GM19467 (cell line): ENCODE measurements around the gene UBE2S.
A peak's percentile ranks its signal among the peaks of the same experiment; 100 is the strongest.
"Not testable (repeated sequence)": the region's sequence is repeated elsewhere in the genome, so short reads cannot be mapped to it uniquely, and the experiment has no call there.

Source experiments
- ATAC-seq: cut with Tn5 transposase; IDR thresholded peaks from one replicate; pipeline ENCODE4 v1.9.1; 2021; ENCODE audit warnings: mild to moderate bottlenecking, moderate library complexity; ENCODE audit not compliant: unreplicated experiment

Gene UBE2S

GRCh38 chr19:55406826-55407549, 600 bp downstream of the UBE2S start:
- no peak for ATAC-seq

DNA sequence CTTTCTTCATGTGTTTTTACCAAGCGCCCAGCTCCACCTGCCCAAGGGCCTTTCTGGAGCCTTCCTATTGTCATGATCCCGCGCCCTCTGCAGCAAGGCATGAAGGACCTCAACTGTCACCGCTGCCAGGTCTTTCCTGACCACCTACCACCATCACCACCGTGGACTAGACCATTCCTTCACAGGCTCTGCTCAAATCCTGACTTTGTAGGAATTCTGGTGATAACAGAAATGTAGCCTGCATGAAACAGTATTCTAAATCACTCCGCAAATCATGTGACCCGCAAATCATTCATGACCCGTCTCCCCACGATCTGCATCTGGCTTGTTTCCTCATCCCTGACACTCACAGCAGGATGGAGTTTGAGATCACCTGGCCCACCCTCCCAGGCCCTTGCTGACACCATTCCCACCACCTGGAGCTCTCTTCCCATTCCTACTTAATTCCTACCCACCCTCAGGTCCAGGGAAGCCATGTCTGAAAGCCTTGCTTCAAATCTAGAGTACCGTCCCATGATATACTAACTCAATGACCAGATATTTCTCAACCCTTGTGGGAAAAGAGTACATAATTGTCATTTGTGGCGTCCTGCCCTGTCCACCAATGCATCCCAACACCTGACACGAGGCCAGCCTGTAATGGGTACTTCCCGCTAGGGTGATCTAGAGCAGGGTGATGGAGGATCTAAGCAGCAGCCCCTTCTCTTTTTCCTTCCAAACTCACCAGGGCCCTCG, 1.3 kb downstream of the UBE2S start:
- no peak for ATAC-seq

DNA sequence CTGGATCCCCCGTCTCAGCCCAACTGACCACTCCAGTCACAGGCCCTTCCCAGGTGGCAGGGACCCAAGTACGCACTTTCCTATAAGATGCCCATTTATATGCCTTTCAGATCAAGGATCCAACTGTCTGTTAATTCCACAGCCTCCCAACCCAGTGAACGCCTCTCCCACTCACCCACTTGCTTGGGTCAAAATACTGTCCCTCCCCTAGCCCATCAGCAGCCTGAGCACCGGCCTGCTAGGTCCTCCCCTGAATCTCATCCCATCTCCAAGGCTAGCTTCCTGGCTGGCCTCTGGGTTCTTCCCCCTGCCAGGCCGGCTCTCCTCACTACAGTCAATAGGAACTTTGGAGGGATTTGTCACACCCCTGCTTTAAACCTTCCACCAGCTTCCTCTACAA, 1.9 kb downstream of the UBE2S start:
- ATAC-seq: no peak

DNA sequence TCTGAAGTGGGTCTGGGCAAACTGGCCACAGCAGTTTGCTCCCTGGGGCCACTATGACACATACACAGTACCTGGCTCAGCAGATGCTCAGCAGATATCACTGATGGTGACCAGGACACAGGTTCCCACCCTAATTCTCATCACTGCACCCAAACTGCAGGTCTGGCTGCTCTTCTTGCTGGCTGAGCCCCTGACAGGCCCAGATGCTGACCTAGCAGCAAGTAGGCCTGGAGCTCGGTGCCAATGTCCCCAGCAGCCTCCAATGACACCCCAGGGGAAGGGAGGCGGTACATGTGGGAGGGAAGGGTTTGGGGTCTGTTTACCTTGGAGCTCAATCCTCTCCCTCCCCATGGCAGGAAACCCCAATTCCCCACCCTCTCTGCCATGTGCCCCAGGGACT, 5.1 kb downstream of the UBE2S start:
- ATAC-seq: no peak

DNA sequence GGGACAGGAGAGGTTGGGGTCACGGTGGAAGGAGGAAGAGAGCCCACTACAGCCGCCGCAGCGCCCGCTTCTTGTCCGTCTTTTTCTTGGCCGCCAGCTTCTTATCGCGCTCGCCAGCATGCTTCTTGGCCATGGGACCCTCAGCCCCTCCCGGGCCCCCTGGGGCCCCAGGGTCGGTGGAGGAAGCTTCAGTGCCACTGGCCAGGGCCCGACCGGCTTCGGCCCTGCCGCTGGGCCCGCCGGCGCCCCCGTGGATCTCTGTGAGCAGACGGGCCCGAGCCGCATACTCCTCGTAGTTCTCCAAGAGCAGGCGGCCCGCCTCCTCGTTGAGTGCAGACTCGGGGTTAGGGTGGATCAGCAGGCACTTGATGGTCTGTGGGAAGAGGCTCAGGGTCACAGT, 6.2 kb downstream of the UBE2S start:
- ATAC-seq: not testable (repeated sequence)

DNA sequence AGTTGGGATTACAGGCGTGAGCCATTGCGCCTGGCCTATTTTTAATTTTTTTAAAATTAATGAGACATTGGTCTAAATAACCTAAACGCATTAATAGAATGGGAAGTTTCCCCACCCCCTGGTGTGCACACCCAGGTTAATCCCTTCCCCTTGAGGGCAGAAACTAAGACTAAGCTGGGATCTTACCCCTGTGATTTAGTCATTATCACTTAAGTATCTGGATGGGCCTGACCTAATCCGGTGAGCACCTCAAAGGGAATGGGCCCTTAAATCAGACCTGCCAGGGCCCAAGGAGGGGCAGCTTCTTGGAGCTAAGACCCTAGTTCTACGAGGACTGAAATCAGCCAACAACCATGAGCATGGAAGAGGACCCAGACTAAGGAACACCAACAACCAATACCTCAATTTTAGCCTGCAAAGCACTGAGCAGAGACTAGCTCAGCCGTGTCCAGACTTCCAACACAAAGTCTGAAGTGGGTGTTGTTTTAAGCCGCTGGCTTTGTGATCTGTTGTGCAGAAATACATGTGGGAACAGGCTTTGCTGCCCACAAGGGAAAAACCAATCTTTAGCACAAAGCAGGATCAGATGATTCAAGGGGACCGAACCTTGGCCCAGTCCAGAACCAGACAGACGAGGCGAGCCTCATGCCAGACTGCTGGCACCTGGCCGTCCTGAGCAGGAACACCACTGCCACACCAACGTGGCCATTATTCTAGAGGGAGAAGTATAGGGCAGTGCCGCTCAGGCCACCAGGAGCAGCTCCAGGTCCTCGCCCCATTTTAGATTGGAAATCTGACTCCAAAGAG, 7.1 kb downstream of the UBE2S start:
- ATAC-seq: no peak

DNA sequence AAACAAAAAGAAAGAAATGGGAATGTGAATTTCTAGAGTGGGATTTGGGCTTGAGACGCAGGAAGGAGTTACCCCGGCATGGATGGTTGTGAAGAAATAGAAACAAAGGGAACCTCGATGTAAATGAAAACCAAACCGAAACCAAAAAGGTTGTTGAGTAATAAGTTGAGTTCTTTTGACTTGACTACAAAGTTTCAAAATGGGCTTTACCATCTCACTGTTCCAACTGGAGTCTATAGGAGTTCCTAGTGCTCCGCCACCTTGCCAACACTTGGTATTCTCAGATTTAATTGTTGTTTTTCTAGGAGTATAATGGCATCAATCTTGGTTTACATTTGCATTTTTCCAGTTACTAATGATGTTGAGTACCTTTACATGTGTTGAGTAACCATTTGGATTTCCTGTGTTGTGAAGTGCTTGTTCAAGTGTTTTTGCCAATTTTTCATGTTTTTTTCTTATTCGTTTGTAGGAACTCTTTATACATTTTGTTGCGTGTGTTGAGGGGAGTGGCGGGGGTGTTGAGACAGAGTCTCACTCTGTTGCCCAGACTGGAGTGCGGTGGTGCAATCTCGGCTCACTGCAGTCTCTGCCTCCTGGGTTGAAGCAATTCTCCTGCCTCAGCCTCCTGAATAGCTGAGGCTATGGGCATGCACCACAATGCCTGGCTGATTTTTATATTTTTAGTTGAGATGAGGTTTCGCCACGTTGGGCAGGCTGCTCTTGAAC, 9.2 kb downstream of the UBE2S start:
- ATAC-seq: no peak

DNA sequence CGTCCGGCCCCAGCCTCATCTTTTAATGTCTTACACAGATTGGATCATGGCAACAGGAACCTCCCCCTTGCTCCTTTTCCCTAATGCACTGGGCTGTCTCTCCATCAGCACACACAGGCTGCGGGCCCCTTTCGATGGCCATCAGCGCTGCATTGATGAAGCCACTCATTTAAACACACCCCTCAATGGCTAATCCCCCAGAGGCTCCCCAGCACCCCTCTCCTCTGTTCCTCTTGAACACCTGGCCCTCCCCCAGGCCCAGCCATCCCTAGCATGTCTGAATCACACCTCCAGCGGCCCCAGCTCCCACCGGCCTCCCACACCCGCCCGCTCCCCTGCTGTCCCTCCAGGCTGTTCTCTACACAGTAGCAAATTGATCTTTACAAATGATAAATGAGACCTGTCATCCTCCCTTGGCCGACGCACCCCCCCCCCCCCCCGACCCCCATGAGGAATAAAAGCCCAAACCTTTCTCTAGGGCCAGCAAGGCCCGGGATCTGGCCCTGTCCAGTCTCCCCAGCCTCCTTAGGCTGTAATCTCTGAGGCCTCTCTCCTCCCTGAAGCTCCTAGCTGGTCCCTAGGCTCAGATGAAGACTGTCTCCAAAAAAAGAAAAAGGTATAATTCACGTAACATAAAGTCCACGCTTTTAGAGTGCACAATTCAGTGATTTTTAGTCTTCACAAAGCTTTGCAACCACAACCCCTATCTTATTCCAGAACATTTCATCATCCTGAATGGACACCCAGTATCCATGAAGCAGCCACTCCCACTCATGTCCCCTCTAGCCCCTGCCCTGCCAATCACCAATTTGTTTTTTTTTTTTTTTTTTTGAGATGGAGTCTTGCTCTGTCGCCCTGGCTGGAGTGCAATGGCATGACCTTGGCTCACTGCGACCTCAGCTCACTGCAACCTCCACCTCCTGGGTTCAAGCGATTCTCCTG, 14.5 kb downstream of the UBE2S start:
- ATAC-seq: no peak

- ATAC-seq: no peak
These were observed 15.6 kb downstream of the UBE2S start for GRCh38 chr19:55391702-55392615.

DNA sequence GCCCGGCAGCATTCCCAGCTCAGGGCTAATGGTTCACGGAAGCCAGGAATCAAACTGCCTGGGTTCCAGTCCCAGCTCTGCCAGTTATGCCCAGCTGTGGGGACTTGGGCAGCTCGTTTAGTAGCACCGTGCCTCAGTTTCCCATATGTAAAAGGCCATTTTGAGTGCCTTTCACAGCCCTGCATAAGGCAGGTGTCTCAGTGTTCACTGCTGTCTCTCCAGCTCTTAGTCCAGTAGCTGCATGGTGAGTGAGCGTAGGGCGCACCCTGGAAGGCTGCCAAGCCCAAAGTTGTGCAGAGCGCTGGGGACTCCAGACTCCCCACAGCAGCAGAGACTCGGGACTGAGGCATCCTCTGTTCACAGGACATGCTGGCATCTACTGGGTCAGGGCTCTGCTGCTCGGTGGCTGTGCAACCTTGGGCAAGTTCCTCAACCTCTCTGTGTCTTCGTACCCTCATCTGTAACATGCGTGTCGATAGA, 16.4 kb downstream of the UBE2S start:
- no peak for ATAC-seq

DNA sequence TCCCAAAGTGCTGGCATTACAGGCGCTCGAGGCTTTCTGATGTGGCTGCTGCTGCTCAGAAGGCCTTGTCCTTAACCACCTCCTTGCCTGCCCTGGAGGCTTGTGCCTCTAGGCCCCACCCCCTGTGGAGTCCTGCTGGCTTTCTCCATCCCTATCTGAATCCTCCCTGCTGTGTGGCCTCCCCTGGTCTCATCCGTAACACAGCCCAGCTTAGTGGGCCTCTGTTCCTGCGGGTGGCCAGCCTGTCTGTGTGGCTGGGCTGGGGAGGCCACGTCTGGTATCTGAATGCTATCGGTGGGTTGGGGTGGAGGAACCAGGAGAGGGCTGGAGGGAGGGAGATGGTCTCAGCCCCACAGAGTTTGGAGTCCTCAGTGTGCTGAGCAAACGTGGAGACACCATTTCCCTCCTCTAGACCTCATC, 17.1 kb downstream of the UBE2S start:
- ATAC-seq: no peak

DNA sequence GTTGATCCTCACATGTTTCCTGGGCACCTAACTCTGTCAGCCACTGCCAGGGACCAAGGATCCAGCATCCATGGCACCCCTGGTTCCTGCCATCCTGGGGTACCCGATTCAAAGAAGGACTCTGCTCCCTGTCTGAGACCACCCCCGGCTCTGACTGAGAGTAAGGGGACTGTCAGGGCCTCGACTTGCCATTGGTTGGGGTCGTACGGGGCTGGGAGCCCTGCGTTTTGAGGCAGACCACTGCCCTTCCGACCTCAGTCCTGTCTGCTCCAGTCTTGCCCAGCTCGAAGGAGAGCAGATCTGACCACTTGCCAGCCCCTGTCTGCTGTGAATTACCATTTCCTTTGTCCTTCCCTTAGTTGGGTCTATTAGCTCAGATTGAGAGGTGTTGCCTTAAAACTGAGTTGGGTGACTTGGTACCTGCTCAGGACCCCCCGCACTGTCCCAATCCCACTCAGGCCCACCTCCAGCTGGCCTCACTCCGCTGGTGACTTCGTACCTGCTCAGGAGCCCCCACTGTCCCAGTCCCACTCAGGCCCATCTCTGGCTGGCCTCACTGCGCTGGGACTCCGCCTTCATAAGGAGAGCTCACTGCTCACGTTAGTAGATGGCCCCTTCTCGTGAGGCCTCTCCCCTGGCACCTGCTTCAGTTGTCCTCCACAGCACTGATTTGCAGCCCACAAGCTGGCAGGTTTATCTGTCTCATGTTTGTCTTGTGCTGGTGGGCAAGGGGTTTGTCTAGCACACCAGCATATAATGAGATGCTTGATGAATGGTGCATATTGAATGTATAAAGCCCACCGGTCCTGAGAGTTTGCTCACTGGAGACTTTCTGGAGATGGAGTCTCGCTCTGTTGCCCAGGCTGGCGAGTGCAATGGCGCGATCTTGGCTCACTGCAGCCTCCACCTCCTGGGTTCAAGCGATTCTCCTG, 17.9 kb downstream of the UBE2S start:
- ATAC-seq: no peak

- no peak for ATAC-seq
These were observed 19.7 kb downstream of the UBE2S start for GRCh38 chr19:55387736-55388497.

GRCh38 chr19:55386493-55386971, 21.1 kb downstream of the UBE2S start:
- no peak for ATAC-seq

- ATAC-seq: peak; percentile 68
These were observed 21.7 kb downstream of the UBE2S start, which contains the start of gene RPL28 for GRCh38 chr19:55385724-55386492. Gene RPL28 (plus strand): TSS chr19:55385932. CDS start chr19:55386358, 426 bp downstream.
